ENCODE results near the gene SHF. TPM values are rescaled to one million over a fixed set of nuclear protein-coding genes. Genes with fewer than 3 reads are reported as not detected.
A peak's percentile ranks its signal among the peaks of the same experiment; 100 is the strongest.

The SHF gene
- total RNA-seq (2012; rRNA removed) (1.8 and 2.2 TPM in 2 replicates), polyA plus RNA-seq (2012; rRNA removed) (3.5 and 3.8 TPM in 2 replicates), Bru-seq, nascent RNA (percentile 48 among the genes with signal in this experiment), BruChase-seq, experiment 1, labeled RNA remaining after a 6-hour chase (percentile 51 among the genes with signal in this experiment), BruChase-seq, experiment 2, labeled RNA remaining after a 2-hour chase (percentile 52 among the genes with signal in this experiment)
- 2.5 and 4.5 TPM in 2 replicates for polyA plus RNA-seq (2012; cell fraction: cytosol; rRNA removed)
- polyA plus RNA-seq (2012; cell fraction: nucleus; rRNA removed; ENCODE audit: low replicate concordance) = 3.1 and 3.2 TPM in 2 replicates
- long read RNA-seq, partial matches to known transcripts = 1 of 8 reads
- long read RNA-seq, other reads (novel, unspliced or antisense) = 5 of 8 reads

GRCh38 chr15:45187894-45188830, at the start of gene SHF:
SHF (minus strand) TSS chr15:45187966; CDS start chr15:45187951, 15 bp downstream.
- Histone ChIP-seq H2BK5ac (ENCODE audit: low read depth, low read length, poor library complexity, severe bottlenecking) (no peak within 1 kb of the TSS), H4K8ac (ENCODE audit: low read depth in 2 of 2, low read length in 2 of 2) (peak within 1 kb of the TSS in 1 of 2 experiments; percentile 85; a peak in 1 of 4 replicates), H2BK20ac (ENCODE audit: low read depth, low read length) (no peak within 1 kb of the TSS), H3K14ac (replicated peaks; ENCODE audit: low read depth, low read length) (peak within 1 kb of the TSS; percentile 72; the same call in 1 of the 2 replicates), H3K4me3 (ENCODE audit: insufficient read depth, low read depth, low read length) (peak within 1 kb of the TSS; percentile 68), H3K36me3 (ENCODE audit: control insufficient read depth, insufficient read depth, low read length) (no peaks in the 10 kb centered on the region), H3K4ac (ENCODE audit: low read depth, low read length) (peak within 1 kb of the TSS; percentile 30; the same call in 1 of the 2 replicates), H3K27me3 (ENCODE audit: control insufficient read depth, insufficient read depth, low read length) (peaks cover 12% of the 10 kb centered on the region), H3K4me2 (ENCODE audit: low read depth, low read length) (peak within 1 kb of the TSS; percentile 92), H2AFZ (replicated peaks; ENCODE audit: low read length, poor library complexity) (peak within 1 kb of the TSS; percentile 98), H3K4me1 (ENCODE audit: control insufficient read depth, insufficient read depth, low read length) (peaks cover 8% of the 10 kb centered on the region), H4K91ac (ENCODE audit: insufficient read depth, low read depth, low read length) (no peak within 1 kb of the TSS), H4K20me1 (ENCODE audit: insufficient read depth, low read length) (no peaks in the 10 kb centered on the region), H3K9me1 (ENCODE audit: insufficient read depth, low read length) (peaks cover 12% of the 10 kb centered on the region; the same call in 1 of the 2 replicates), H3K23ac (ENCODE audit: low read depth, low read length) (peak within 1 kb of the TSS; percentile 22; the same call in 1 of the 2 replicates), H2AK9ac (replicated peaks; ENCODE audit: low read depth, low read length, poor library complexity) (peak within 1 kb of the TSS; percentile 83), H3K27ac (ENCODE audit: insufficient read depth, low read length) (no peak within 1 kb of the TSS), H3K9me3 (ENCODE audit: control insufficient read depth, insufficient read depth, low read length) (no peaks in the 10 kb centered on the region), H3K56ac (ENCODE audit: extremely low read depth, insufficient read depth, low read length) (no peak within 1 kb of the TSS), H3K18ac (ENCODE audit: low read depth, low read length) (no peak within 1 kb of the TSS; the same call in 1 of the 2 replicates), H3K79me1 (ENCODE audit: low read depth in 1 of 2, low read length in 2 of 2) (no peaks in the 10 kb centered on the region), H2BK15ac (ENCODE audit: low read depth, low read length) (no peak within 1 kb of the TSS), H3K9ac (ENCODE audit: low read depth, low read length) (peak within 1 kb of the TSS; percentile 47), H4K5ac (ENCODE audit: low read depth, low read length) (no peak within 1 kb of the TSS; the same call in 1 of the 2 replicates), H2AK5ac (ENCODE audit: low read depth, low read length) (no peak within 1 kb of the TSS), H2BK120ac (ENCODE audit: low read depth, low read length) (no peak within 1 kb of the TSS)
- CTCF ChIA-PET = no interaction called here
- intact Hi-C loops (cut with micrococcal nuclease) (no loop called here), dilution Hi-C loops (cut with HindIII; ENCODE audit: low sequenced_read_pairs, unreplicated experiment) (no loop called here), in situ Hi-C loops (cut with MboI; ENCODE audit: low sequenced_read_pairs) (loop anchor here (25.0 kb wide), 1 partner anchor 424 kb away; no protein-coding TSS in a partner anchor)
- peak; percentile 76 for ATAC-seq (ENCODE audit: low read depth)
- WGBS, 2 experiments (ENCODE audit: extremely low coverage in 2 of 2, insufficient read length in 1 of 2) = 0% methylated on average over 7 of the region's 57 CpGs; no CpG with 5 or more reads in 1 of the 2 experiments
- DNase-seq = peak; percentile 45
- POLR2A ChIA-PET (ENCODE audit: unreplicated experiment) = interaction anchor here (0.7 to 0.8 kb wide), 2 partner anchors 10 to 477 kb away, joined by 3 to 4 read pairs; partner anchors contain the start of gene B2M
- TF ChIP-seq USF2 (IDR thresholded peaks at IDR 0.05; ENCODE audit: low read depth, low read length) = 0 out of 2 replicates have a peak, but pooled peaks have one; percentile 14
- no peak for TF ChIP-seq RCOR1 (IDR thresholded peaks at IDR 0.05; ENCODE audit: insufficient replicate concordance, low read length)
- no peak for TF ChIP-seq NFE2L2 (IDR thresholded peaks at IDR 0.05; ENCODE audit: low read depth, low read length)
- no peak for TF ChIP-seq BHLHE40 (IDR thresholded peaks at IDR 0.05; ENCODE audit: low read depth, low read length)
- no peak for TF ChIP-seq MXI1 (IDR thresholded peaks at IDR 0.05; ENCODE audit: borderline replicate concordance, low read depth, low read length)
- TF ChIP-seq MAZ (IDR thresholded peaks at IDR 0.05; ENCODE audit: borderline replicate concordance, low read depth, low read length) = peak; percentile 58; the same call in 1 of the 2 replicates
- TF ChIP-seq FOS (IDR thresholded peaks at IDR 0.05; ENCODE audit: low read depth, low read length) = no peak
- TF ChIP-seq MAFK (IDR thresholded peaks at IDR 0.05; ENCODE audit: low read depth, low read length) = no peak
- peak; percentile 52; the same call in 1 of the 2 replicates for TF ChIP-seq POLR2A (IDR thresholded peaks at IDR 0.05; ENCODE audit: low read depth, low read length)
- no peak for TF ChIP-seq CHD1 (IDR thresholded peaks at IDR 0.05; ENCODE audit: low read depth, low read length)
- TF ChIP-seq RFX5 (IDR thresholded peaks at IDR 0.05; ENCODE audit: low read depth, low read length) = no peak
- BruUV-seq (replicated peaks) = no TSS peak
